Midbrain (tissue), 1 donor: ENCODE results near the gene RBBP9.
A peak's percentile ranks its signal among the peaks of the same experiment; 100 is the strongest.
"Not testable (repeated sequence)": the region's sequence is repeated elsewhere in the genome, so short reads cannot be mapped to it uniquely, and the experiment has no call there.

Experiments used
- DNase-seq: peaks from one replicate; lab custom pipeline; 2025; lab: John Stamatoyannopoulos, UW

RBBP9 gene

DNA sequence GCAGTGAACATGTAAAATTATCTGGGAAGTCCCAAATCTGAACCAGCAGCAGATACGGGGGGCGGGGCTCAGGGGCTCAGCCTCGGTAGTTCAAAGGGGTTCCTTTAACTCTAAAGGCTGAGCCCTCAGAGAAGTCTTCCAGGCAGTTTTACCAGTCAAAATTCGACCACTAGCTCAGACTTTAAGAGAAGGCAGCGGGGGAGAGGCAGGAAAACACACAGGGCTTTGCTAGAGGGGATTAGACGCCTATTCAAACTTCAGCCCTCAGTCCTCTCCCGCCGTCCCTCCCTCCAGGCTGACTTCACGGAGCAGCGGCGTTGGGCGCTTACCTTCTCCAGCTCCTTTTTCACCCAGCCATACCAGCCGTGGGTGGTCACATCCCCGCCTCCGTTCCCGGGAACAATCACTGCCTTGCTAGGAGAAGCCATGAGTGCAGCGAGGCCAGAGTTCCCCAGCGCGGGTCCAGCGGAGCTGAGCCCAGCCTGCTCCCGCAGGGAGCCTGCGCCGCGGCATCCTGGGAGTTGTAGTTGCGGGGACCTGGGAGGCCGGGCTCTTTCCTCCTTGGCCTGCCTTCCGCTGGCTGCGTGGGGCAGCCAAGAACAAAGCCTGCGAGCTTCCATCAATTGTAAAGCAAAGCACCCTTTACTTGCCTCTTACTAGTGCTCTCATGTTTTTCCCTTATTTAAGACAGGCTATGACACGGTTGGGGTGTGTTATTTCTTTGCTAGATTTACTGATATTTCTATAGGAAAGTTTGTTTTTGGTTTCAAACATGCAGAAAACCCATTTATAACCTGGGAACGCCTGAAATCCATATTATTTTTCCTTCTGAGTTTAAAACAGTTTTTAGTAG is at the start of gene RBBP9:
TSS of gene RBBP9 (minus strand) at position 486 of the 853 bp plus-strand sequence. CDS start at position 428, 58 bp downstream.
- DNase-seq, result peak; percentile 87

DNA sequence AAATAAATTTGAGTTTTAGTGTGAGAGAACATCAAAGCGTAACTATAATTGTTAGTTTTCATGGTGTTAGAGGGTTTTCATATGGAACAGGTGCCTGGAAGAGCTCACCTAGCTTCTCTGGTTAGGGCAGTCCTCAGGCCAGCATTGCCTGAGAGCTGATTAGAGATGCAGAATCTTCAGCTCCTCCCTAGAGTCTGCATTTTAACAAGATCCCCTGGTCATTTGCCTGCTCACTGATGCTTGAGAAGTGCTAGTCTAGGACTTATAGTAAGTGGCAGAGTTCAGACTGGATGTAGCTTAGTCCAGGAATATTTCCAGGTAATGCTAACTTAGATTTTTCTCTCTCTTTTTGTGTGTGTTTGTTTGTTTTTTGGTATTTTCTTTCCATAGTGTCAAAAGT is 48.5 kb upstream of the RBBP9 start:
- DNase-seq, result no peak

DNA sequence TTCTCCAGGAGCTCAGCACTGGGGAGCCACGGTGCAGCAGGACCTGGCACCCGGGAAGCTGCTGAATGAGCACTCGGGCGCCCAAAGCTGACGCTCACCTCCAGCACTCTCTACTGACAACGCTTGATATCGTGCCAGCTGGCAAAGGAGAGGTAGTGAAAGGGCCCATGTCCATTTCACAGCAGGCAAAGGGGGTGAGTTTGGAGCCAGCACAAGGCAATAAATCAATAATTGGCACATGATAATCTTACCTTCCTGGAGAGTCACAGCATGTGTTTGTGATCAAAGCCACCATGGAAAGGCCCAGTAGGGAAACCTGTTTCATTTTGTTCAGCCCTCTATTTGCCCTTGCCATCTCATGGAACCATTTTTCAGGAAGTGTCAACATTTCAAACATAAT is 46.9 kb upstream of the RBBP9 start:
- no peak for DNase-seq

DNA sequence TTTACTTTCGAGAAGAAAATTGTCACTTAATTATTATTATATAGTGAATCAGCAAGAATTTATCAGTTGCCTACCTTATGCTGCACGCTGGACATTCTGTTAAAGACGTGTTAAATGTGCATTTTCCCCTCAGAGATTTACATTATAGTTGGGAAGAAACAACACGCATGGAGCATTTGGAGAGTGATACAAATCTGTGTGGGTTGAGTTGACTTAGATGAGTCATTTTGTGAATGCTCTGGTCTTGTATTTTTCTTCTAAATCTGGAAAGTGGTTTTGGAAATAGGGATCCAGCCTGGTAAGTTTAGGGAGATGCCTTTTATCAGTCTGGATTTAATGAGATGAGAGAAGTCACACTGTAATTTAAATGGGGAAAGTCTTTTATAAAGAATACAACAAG is 46.2 kb upstream of the RBBP9 start:
- DNase-seq, result no peak

DNA sequence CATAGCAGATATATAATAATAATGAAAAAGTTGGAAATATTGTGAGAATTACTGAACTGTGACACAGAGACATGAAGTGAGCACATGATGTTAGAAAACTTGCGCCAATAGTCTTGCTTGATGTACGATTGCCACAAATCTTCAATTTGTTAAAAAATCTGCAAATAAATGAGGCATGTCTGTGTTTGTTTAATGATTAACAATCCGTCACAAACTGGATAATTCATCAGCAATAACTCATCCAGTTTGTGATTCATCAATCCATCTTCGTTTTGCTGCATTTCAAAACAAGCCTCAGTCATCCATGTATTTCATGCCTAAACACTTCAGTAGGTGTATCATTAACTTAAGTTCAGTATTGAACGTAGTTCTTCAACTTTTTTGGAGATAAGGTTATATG is 44.7 kb upstream of the RBBP9 start:
- no peak for DNase-seq

DNA sequence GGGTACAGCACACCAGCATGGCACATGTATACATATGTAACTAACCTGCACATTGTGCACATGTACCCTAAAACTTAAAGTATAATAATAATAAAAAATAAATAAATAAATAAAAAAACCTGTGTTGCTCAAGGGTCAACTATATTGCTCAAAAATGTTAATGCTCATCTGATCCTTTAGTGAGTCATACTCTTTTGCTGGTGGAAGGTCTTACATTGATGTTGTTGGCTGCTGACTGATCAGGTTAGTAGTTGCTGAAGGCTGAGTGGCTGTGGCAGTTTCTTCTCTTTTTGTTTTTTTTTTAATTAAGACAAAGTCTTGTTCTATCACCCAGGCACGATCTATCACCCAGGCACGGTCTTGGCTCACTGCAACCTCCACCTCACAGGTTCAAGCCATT is 40.6 kb upstream of the RBBP9 start:
- DNase-seq, result no peak

DNA sequence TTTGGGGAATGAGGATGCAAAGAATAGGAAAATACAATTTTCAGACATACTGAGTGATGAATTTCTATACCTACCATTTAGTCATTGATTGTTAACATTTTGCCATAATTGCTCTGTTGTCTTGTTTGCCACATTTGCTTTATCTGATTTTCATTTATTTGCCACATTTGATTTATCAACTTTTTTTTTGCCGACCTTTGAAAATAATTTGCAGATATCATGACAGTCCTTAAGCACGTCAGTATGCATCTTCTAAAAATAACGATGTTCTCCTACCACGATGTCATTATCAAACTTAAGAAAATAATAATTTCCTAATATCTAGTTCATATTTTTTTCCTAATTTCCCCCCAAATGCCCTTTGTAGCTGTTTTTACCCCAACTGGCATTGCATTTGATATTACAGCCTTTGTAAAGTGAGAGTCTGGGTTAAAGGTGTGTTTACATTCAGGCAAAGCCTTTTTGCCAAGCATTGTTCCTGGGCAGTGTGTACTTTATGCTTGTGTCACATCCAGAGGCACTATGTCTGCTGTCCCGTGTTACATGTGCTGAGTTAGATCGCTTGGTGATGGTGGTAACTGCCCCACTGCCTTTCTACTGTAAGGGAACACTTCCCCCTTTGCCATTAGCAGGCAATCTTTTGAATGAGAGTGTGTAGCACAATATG is 37.1 kb upstream of the RBBP9 start:
- DNase-seq, result no peak

DNA sequence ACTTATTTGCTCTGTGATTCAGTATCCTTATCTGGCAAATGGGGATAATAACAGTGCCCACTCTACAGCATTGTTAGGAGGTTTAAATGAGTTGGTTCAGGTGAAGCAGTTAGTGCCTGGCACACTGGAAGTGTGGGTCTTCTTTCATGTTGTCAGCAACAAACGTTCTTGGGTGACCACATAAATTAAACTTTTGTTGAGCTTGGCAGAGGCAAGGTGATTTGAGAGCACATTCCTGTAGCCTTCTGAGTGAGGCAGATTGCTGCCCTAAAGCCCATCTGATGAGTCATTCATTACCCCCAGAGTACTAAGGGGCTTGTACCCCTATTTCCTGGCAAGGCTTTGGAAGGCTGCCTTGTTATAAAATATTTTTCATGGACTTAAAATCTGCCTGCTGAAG is 36.5 kb upstream of the RBBP9 start:
- DNase-seq, result no peak

DNA sequence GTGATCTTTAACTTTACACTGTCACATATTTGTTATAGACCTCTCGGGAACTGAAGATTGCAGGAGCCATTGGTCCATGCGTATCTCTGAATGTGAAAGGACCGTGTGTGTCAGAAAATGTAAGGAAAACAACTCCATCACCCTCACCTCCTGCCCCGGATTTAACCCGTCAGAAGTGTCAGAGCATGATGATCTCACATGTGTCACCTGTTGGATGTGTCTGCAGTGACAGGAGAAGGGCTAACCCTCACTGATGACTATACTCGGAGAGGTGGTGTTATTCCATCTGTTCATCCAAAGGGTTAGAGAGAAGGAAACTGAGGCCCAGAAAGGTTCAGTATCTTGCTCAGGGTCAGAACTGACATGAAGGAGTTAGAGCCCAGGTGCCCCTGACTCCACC is 35.6 kb upstream of the RBBP9 start:
- no peak for DNase-seq

DNA sequence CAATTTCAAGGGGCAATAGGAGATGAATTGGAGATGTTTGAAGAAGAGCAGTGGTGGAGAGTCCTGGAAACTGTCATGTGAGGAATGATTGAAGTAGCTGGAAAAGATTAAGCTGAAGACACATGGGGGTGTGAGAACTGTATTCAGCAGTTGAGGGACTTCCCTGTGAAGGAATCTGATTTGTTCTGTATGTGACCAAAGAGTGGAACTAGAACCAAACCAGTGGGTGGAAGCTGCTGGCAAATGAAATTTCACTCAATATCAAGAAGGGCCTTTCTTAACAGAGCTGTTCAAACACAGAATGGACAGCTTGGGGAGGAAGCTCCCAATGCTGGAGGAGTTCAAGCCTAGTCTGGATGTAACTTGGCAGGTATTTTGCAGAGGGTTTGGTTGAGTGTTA is 32.0 kb upstream of the RBBP9 start:
- no peak for DNase-seq

DNA sequence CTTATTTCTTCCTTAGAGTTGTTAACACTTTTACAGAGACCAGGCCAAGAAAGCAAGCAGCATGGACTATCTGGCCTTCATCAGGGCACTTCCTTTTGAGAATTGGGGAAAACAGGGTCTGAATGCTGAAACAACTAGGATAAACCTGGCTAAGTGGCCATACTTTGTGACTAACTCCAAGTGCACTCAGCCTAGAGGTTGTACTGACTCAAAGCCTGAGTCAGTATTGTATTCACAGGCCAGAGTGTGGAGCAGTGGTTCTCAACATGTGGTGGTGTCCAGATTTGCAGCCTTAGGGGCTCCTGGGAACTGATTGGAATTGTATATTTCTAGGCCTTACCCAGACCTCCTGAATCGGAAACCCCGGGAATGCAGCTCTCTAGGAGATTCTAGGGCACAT is 30.8 kb upstream of the RBBP9 start:
- no peak for DNase-seq

DNA sequence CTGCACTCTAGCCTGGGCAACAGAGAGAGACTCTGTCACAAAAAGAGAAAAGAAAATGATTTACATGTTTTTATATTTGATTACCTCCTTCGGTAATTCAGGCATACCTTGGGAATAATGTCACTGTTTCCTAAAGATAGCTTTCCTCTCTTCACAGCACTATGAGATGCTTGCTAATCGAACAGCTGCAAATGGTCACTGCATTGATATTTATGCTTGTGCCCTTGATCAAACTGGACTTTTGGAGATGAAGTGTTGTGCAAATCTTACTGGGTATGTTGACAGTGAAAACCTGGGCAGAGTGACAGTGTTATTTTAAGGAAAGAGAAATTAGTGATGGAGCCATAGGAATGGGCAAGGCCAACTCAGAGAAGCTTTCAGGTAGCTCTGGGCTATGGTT is 30.3 kb upstream of the RBBP9 start:
- DNase-seq, result no peak

DNA sequence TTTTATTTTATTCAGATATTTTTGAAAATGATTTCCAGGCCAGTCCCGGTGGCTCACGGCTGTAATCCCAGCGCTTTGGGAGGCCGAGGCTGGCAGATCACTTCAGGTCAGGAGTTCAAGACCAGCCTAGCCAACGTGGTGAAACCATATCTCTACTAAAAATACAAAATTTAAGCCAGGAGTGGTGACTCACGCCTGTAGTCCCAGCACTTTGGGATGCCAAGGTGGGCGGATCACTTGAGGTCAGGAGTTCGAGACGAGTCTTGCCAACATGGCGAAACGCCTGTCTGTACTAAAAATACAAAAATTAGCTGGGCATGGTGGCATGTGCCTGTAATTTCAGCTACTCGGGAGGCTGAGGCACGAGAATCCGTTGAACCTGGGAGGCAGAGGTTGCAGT is 29.7 kb upstream of the RBBP9 start:
- not testable (repeated sequence) for DNase-seq

DNA sequence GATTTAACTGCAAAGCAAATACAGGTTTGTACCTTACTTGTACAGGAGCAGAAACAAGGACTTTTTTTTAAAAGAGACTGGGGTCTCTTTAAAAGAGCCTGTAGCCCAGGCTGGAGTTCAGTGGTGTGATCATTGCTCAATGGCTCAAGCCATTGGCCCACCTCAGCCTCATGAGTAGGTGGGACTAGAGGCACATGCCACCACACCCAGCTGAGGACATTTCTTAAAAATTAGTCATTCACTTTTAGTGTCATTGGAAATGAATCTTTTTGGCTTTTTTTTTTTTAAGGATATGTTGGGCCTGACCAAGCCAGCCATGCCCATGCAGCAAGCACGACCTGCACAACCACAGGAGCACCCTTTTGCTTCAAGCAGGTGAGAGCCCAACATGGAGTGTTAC is 27.6 kb upstream of the RBBP9 start:
- no peak for DNase-seq

DNA sequence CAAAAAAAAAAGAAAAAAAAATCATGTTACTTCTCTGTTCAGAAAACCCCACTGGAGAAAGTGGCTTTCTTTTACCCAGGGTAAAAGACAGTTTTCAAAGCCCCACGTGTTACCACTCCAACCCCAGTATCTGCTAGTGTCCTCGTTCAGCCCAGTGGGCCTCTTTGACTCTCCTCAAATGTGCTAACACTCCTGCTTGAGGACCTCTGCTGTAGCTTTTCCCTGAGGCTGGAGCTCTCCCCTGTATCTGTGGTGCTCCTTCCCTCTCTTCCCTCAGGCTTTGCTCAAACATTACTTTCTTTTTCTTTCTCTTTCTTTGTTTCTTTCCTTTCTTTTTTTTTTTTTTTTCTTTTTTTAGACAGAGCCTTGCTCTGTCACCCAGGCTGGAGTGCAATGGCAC is 26.0 kb upstream of the RBBP9 start:
- DNase-seq, result no peak

DNA sequence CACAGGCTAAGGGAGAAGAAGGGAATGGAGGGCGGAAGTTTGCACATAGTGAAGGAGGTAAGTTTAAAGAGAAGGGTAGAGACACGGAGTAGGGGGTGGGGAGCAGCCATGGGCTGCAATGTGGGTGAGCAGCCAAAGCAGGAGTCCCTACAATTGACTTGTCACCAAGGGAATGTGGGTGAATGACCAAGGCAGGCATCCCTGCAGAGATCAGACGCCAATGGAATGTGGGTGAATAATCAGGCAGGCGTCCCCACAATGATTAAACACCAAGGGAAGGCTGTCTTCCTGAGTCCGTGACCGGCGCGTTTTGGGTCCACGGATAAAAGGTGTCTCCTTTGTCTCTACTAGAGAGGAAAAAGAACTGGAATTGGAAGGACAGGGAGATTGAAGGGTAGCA is 25.0 kb upstream of the RBBP9 start:
- DNase-seq, result not testable (repeated sequence)

DNA sequence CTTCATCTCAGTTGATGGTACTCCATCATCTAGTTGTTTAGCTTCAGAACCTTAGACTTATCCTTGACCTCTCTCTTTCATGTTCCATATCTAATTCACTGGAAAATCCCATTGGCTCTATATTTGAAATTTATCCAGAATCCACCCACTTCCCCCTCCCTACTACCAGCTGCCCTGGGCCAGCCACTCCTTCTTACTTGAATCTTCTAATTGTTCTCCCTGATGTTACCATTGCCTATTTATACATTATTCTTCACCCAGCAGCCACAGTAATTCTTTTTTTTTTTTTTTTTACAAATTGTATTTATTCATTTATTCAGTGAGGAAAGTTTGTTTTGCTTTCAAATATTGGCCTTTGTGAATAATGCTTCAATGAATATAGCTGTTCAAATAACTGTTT is 18.9 kb upstream of the RBBP9 start:
- no peak for DNase-seq

DNA sequence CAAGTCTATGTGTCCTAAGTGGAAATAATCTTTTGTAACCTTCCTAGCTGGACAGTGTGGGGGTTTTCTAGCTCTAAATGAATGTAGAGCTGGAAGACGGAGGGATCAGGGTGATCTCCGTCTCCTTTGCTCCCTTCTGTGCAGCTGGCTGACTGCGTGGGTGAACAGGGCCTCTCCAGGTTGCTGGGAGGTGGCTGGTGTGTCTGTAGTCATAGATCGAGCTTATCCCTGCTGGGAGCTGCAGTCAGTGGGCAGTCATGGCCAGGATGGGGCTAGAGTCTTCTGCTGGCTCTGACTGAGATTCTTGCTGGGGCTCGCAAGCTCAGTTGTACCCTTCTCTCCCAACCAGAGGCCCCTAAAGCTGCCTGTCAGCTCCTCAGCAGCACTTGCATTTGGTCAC is 17.1 kb upstream of the RBBP9 start:
- DNase-seq, result no peak

DNA sequence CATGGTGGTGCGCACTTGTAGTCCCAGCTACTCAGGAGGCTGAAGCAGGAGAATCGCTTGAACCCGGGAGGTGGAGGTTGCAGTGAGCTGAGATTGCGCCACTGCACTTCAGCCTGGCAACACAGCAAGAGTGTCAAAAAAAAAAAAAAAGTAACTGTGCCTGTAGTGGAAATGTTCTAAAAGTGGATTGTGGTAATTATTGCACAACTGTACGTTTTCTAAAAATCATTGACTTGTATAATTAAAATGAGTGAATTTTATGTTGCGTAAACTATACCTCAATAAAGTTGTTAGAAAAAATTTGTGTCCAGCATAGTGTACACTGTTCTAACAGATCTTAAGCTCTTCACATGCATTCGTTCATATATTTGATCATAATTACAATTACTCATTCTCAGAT is 16.2 kb upstream of the RBBP9 start:
- DNase-seq, result no peak

DNA sequence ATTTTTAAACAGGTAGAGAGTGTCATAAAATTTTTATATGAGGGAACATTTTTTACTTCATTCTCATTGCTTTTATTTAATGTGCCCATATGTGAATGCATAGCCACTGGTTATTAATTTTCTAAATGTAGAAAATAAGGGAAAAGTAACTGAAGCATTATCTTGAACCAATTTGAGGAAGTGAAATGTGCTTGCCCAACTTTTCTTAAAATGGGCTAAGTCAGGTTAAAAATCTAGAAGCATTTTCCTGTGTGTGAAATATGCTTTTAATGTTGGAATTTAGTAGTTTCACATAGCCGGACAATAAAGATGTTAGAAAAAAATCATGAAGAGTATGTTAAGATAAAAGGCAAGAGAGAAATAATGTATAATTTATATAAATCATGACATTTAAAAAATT is 14.5 kb upstream of the RBBP9 start:
- DNase-seq, result no peak

DNA sequence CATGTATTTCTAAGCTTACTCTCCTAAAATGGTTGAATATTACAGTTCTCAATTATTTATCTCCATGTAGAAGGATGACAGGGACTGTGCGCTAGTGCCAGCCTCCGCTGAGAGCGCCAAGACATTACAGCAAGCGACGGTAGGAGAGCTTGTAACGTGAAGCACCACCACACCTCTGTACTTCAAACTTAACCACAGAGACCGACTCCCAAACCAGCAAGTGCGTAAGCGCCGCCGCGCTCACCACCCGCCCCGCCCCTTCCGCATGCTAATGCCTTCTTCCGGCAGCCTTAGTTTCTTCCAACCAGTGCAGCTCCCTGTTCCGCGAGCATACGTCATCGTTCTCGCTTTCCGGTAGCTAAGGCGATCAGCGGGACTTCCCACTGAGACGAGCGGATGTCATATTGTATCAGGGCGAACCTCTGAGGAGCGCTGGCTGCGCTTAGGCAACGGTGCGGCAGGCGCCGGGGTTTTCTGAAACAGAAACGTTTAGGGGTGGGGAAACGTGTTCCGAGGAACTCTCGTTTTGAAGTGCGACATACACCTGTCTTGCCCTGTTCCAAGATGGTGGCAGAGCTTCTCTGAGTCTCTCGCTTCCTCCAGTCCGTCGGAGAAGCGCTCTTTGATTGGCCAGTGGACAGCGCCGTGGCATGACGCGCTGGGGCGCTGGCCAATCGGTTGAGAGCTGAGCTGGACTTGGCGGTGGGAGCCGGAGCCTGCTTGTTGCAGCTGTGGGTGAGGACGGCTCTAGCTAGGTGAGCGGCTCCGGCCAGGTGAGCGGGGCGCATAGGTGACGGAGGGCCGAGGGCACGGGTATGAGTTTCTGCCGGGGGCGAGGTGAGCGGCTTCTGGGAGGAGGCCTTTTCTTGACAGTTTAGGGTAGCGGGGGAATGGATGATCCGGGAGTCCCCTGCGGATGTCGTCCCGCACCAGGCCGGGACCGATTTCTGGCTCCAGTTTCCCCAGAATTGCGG is 10.5 kb upstream of the RBBP9 start, which contains the start of gene SEC23B:
TSS of gene SEC23B (plus strand) at position 723 of the 974 bp plus-strand sequence. CDS start 2,896 bp downstream, outside the sequence.
- DNase-seq, result peak; percentile 97

DNA sequence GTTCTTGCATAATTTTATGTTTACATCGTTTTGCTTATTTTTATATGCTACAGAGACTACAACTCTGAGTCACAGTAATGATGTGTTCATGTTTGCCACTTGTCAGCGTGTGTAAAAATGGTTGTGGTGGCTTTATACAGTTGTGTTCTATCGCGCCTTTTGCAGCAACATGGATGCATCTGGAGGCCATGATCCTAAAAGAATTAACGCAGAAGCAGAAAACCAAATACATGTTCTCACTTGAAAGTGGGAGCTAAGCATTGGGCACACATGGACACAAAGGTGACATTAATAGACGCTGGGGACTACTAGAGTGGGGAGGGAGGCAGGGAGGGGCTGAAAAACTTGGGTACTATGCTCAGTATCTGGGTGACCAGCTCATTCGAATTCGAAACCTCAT is 9.7 kb upstream of the RBBP9 start:
- peak; percentile 56 for DNase-seq
